ENCODE measurements around the gene ATP9B.

DNA sequence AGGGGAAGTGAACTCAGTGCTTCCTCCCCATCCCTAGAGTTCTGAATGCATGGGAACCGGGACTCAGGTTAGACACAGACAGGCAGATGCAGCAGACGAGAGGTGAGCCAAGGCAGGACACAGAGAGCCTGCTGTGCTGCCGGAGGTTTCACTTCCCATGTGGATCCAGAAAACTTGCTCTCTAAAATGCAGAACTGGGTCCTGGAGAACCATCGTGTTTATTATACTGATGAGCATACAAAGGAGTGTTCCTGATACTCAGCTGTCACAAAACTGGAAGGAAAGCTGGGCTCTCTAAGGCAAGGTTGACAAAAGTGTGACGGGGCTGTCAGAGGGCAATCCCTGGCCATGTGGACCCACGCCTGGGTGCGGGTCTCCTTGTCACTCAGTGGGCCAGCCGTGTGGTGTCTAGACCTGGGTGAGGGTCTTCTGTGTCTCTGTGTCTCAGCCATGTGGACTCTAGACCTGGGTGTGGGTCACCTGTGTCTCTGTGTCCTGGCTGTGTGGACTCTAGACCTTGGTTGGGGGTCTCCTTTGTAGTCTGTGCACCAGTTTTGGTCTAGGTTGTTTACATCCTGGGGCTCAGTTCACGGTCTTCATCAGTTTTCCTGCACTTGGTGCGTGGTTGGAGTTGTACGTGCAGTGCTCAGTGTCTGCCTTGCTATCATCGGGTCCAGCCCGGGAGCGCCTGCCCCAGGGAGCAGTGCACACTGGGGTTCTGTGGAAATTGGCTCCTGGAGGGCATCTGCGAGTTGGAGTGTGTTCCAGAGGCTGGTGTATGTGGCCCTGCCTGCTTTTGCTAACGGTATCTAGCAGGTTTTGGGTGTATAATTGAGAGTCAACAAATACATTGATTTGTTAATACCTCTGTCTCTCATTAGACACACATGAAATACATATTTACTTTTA, 141.1 kb downstream of the ATP9B start:
- no peak for TF ChIP-seq POLR2AphosphoS5 (IDR thresholded peaks at IDR 0.05; ENCODE audit: low read depth, low read length)
- TF ChIP-seq, protein P1, sequence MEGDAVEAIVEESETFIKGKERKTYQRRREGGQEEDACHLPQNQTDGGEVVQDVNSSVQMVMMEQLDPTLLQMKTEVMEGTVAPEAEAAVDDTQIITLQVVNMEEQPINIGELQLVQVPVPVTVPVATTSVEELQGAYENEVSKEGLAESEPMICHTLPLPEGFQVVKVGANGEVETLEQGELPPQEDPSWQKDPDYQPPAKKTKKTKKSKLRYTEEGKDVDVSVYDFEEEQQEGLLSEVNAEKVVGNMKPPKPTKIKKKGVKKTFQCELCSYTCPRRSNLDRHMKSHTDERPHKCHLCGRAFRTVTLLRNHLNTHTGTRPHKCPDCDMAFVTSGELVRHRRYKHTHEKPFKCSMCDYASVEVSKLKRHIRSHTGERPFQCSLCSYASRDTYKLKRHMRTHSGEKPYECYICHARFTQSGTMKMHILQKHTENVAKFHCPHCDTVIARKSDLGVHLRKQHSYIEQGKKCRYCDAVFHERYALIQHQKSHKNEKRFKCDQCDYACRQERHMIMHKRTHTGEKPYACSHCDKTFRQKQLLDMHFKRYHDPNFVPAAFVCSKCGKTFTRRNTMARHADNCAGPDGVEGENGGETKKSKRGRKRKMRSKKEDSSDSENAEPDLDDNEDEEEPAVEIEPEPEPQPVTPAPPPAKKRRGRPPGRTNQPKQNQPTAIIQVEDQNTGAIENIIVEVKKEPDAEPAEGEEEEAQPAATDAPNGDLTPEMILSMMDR (IDR thresholded peaks at IDR 0.05): no peak

Measured in Panc1 (cell line).